Activated naive CD8-positive, alpha-beta T cell treated with anti-CD3 and anti-CD28 coated beads, Interleukin-2, amount 10 ng/mL, durations not matched to agents 7 days and 5 days (primary cell): ENCODE data around the gene TRIM17. TPM values are rescaled to one million over a fixed set of nuclear protein-coding genes. Genes with fewer than 3 reads are reported as not detected.

Source experiments
- ATAC-seq: fragments of 150-1000 bp; cut with Tn5 transposase; one replicate; pipeline ENCODE4 v1.10.0; 2021; ENCODE audit warnings: low read depth, moderate library complexity
- POLR2A ChIA-PET: fragments of 350-600 bp; sonication (Branson Sonifier 250); formaldehyde crosslinking; loops from one replicate; lab custom pipeline; 2021; ENCODE audit warnings: antibody characterized with exemption; lab: Charles Lee
- DNase-seq: peaks from one replicate; pipeline ENCODE4 v3.0.0; 2021
- H3K27ac Mint-ChIP-seq: one replicate; pipeline ENCODE4 v1.8.0; 2022; ENCODE audit warnings: mild to moderate bottlenecking, mixed read lengths
- H3K27me3 Mint-ChIP-seq: one replicate; pipeline ENCODE4 v1.8.0; 2022; ENCODE audit warnings: mild to moderate bottlenecking, moderate library complexity, mixed read lengths
- H3K36me3 Mint-ChIP-seq: one replicate; pipeline ENCODE4 v1.8.0; 2021; ENCODE audit warnings: mild to moderate bottlenecking, mixed read lengths
- H3K4me1 Mint-ChIP-seq: one replicate; pipeline ENCODE4 v1.8.0; 2021; ENCODE audit warnings: mixed read lengths
- H3K4me3 Mint-ChIP-seq: one replicate; pipeline ENCODE4 v1.8.0; 2022; ENCODE audit warnings: mild to moderate bottlenecking, moderate library complexity, mixed read lengths
- H3K9me3 Mint-ChIP-seq: one replicate; pipeline ENCODE4 v1.8.0; 2021; ENCODE audit warnings: mixed read lengths
- total RNA-seq, 2 experiments: library from RNA; stranded (reverse); gene quantifications; one replicate each; pipeline ENCODE4 v1.2.3, GENCODE V29; 2021

The TRIM17 gene
- total RNA-seq, 2 experiments from 2014 or later, result 3.4 to 4.3 TPM

DNA sequence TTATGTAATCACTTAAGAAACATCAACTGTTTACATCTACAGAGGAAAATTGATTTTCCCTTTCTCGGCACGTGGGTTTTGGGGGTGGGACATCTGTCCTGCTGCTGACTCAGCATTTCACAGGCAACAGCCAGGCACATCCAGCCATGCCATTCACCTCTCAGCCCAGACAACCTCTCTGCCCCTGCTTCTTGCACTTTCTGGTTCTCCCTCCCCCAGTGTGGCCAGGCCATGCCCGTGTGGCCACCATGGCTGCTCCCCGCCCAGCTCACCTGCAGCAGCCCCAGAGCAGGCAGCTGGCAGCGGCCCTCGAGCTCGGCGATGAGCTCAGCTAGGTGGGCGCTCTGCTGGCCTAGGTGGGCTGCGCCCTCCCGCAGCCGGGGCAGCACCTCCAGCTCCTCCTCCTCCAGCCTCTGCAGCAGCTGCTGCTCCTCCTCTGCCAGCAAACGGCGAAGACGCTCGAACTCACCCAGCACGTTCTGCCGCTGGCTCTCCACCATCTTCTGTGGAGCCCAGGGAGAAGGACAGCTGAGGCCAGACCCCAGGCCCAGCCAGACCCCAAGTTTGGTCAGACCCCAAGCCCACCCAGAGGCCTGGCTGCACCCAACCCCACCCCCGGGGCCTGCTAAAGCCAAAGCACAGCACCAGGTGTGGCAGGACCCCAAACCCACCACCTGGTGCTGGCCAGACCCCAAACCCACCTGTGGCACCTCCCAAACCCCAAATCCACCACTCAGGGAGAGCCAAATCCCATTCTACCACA, 15.8 kb downstream of the TRIM17 start:
- Mint-ChIP-seq H3K27ac (peak overlapping the region; percentile 44), H3K27me3 (no peaks in the 10 kb centered on the region), H3K9me3 (no peaks in the 10 kb centered on the region), H3K4me3 (no peak overlapping the region), H3K36me3 (peaks cover 32% of the 10 kb centered on the region), H3K4me1 (peaks cover 50% of the 10 kb centered on the region)
- DNase-seq (no peak), ATAC-seq (no peak)
- POLR2A ChIA-PET, result no interaction called here

- no peaks in the 10 kb centered on the region for H3K9me3 Mint-ChIP-seq
- H3K27ac Mint-ChIP-seq, result no peak overlapping the region
- ATAC-seq (no peak), DNase-seq (peak; percentile 26)
- H3K27me3 Mint-ChIP-seq, result no peaks in the 10 kb centered on the region
- H3K4me3 Mint-ChIP-seq, result no peak overlapping the region
- peaks cover 49% of the 10 kb centered on the region for H3K4me1 Mint-ChIP-seq
- peaks cover 30% of the 10 kb centered on the region for H3K36me3 Mint-ChIP-seq
- POLR2A ChIA-PET, result no interaction called here
These were observed 16.4 kb downstream of the TRIM17 start for GRCh38 chr1:228400237-228400651.

DNA sequence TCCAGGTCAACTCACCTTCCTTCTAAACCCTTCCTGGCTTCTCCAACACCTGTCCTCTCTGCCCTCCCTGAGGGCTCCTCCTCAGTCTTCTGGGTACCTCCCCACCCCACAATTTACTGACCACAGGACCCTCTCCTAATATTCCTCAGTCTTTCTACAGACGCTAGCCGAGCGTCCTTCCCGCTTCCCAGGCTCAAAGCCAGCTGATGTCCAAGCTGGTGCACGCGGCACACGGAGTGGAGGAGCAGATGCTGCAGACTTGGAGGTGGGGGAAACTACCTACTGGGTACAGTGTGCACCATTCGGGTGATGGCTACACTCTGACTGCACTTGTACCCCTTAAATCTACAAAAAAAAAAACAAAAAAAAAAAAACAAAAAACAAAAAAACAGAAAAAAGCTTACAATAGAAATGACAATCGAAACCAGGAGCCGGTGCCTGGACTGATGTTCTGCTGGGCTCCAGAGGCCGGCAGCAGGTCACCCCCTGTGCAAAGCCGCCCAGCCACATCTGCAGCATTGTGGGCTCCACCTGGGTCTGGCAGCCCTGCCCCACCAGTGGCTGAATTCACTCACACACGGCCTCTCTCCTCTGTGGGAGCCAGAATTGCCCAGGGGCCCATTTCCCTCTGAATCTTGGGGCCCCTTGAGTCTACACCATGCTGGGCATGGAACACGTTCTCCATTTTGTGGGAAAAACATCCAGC, 17.0 kb downstream of the TRIM17 start:
- Mint-ChIP-seq H3K27ac (peak overlapping the region; percentile 21), H3K9me3 (no peaks in the 10 kb centered on the region), H3K4me1 (peaks cover 44% of the 10 kb centered on the region), H3K27me3 (no peaks in the 10 kb centered on the region), H3K4me3 (no peak overlapping the region), H3K36me3 (peaks cover 27% of the 10 kb centered on the region)
- DNase-seq (peak; percentile 17), ATAC-seq (no peak)
- POLR2A ChIA-PET, result no interaction called here

DNA sequence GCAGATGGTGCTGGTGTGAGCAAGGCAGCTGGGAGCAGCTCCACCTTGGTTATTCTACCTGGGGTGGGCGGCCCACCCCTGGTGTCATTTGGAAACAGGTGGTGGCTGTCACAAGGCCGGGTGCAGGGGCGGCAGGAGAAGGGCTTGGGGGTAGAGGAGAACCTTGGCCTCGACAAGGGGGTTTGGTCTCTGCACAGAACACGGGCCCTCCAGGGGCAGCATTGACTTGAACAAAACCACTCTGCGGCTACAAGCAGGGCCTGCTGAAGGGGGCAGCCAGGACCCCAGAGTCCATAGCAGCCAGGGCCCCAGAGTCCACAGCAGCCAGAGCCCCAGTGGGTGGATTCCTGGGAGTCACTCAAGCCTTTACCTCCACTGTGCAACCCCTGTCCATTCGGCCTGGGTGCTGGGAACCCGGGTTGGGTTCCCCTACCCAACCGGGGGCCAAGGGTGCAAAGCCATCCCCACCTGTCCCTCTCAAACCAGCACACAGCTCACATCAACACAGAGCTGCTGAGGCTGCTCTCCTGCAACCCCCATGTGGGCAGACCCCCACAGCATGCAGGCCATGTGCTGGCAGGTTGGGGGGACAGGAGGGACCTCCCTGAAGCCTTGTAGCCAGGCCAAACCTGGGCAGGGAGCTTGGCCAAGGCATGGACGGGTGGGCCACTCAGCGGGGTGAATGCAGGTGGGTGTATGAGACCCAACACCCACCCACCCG, 17.8 kb downstream of the TRIM17 start:
- POLR2A ChIA-PET, result interaction anchor here (0.7 kb wide), 1 partner anchor 8 kb away, joined by 3 read pairs; the partner anchor contains the start of gene TRIM11
- H3K4me1 Mint-ChIP-seq, result peaks cover 36% of the 10 kb centered on the region
- no peak overlapping the region for H3K27ac Mint-ChIP-seq
- H3K36me3 Mint-ChIP-seq, result peaks cover 27% of the 10 kb centered on the region
- no peaks in the 10 kb centered on the region for H3K27me3 Mint-ChIP-seq
- H3K4me3 Mint-ChIP-seq, result no peak overlapping the region
- ATAC-seq (no peak), DNase-seq (no peak)
- no peaks in the 10 kb centered on the region for H3K9me3 Mint-ChIP-seq

- H3K27ac Mint-ChIP-seq, result peak overlapping the region; percentile 56
- POLR2A ChIA-PET, result interaction anchor here (0.7 kb wide), 1 partner anchor 9 kb away, joined by 3 read pairs; the partner anchor contains the start of gene TRIM11
- no peaks in the 10 kb centered on the region for H3K9me3 Mint-ChIP-seq
- ATAC-seq (no peak), DNase-seq (no peak)
- H3K36me3 Mint-ChIP-seq, result peaks cover 25% of the 10 kb centered on the region
- no peaks in the 10 kb centered on the region for H3K27me3 Mint-ChIP-seq
- peaks cover 27% of the 10 kb centered on the region for H3K4me1 Mint-ChIP-seq
- no peak overlapping the region for H3K4me3 Mint-ChIP-seq
These were observed 18.7 kb downstream of the TRIM17 start for GRCh38 chr1:228397966-228398365.

- no peak for ATAC-seq
- peaks cover 18% of the 10 kb centered on the region for H3K4me1 Mint-ChIP-seq
- no peaks in the 10 kb centered on the region for H3K27me3 Mint-ChIP-seq
- H3K36me3 Mint-ChIP-seq, result peaks cover 21% of the 10 kb centered on the region
- no peaks in the 10 kb centered on the region for H3K9me3 Mint-ChIP-seq
- POLR2A ChIA-PET, result interaction anchor here (1.2 kb wide), 1 partner anchor 9 kb away, joined by 3 read pairs; no protein-coding TSS in a partner anchor
- H3K27ac Mint-ChIP-seq, result peak overlapping the region; percentile 5
- no peak overlapping the region for H3K4me3 Mint-ChIP-seq
- DNase-seq, result peak; percentile 31
These were observed 19.6 kb downstream of the TRIM17 start for GRCh38 chr1:228396770-228397662.

DNA sequence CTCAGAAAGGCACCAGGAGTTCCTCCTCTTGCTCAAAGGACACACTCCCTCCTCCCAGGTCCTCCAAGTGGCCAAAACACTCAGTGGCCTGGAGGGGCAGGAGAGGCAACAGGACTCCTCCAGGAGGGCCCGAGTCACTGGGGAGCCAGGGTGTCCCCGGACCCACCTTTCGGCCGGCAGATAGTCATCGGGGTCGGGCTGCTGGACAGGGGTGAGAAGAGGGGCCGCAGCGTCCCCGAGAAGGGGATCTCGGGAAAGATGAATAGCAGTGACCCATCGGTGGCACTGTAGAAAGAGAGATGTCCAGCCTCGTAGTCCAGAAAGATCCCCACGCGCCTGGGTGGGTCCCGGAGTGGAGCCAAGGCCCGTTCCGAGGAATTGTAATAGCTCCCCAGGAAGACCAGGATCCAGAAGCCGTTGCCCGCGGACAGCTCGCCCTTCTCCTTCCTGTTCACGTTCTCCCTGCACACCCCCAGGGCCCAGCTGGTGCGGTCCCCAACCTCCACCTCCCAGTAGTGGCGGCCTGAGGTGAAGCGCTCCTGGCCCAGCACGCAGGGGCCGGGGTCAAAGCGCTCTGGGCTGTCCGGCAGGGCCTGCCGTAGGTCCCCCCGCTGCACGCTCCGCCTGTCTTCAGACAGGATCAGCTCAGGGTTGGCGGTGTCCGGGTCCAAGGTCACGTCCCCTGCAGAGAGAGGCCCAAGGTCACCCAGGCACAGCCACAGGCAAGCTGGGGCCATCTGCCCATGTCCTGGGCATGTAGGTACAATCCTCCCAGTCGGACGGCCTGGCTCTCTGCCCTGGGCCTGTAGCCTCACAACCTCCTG, 21.9 kb downstream of the TRIM17 start:
- POLR2A ChIA-PET, result interaction anchor here (0.8 kb wide), 1 partner anchor 12 kb away, joined by 9 read pairs; the partner anchor contains the start of gene TRIM11
- H3K4me3 Mint-ChIP-seq, result no peak overlapping the region
- H3K36me3 Mint-ChIP-seq, result peaks cover 14% of the 10 kb centered on the region
- peak; percentile 28 for DNase-seq
- no peaks in the 10 kb centered on the region for H3K9me3 Mint-ChIP-seq
- no peak for ATAC-seq
- peaks cover 14% of the 10 kb centered on the region for H3K4me1 Mint-ChIP-seq
- H3K27me3 Mint-ChIP-seq, result no peaks in the 10 kb centered on the region
- H3K27ac Mint-ChIP-seq, result no peak overlapping the region

- Mint-ChIP-seq H3K36me3 (peaks cover 14% of the 10 kb centered on the region), H3K4me1 (peaks cover 11% of the 10 kb centered on the region), H3K27me3 (no peaks in the 10 kb centered on the region), H3K4me3 (no peak overlapping the region), H3K27ac (no peak overlapping the region), H3K9me3 (no peaks in the 10 kb centered on the region)
- peak; percentile 21 for DNase-seq
- ATAC-seq, result no peak
- POLR2A ChIA-PET, result no interaction called here
These were observed 22.7 kb downstream of the TRIM17 start for GRCh38 chr1:228393811-228394570.

DNA sequence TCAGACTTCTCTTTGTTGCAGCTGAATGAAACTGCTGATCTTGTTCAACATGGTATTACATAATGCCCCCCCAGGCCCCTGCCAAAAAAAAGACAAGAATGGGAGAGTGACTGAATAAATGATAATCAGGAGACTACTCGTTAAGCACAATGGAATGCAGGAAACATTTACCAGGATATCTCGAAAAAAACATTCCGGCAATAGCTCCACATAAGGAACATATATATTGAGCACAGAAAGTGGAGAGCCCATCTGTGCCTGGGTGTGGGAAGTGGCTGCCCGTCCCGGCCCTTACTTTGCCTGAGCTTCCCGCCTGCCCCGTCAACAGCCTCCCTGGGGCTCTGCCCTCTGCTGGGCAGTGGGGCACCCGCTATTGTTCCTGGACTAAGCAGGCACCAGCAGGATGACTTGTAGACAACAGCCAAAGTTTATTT, 23.4 kb downstream of the TRIM17 start:
- DNase-seq (peak; percentile 19), ATAC-seq (no peak)
- POLR2A ChIA-PET, result interaction anchor here (1.1 to 1.7 kb wide), 2 partner anchors 10 to 12 kb away, joined by 3 to 7 read pairs; no protein-coding TSS in a partner anchor
- H3K27me3 Mint-ChIP-seq, result no peaks in the 10 kb centered on the region
- H3K36me3 Mint-ChIP-seq, result peaks cover 14% of the 10 kb centered on the region
- no peak overlapping the region for H3K27ac Mint-ChIP-seq
- H3K9me3 Mint-ChIP-seq, result no peaks in the 10 kb centered on the region
- H3K4me3 Mint-ChIP-seq, result no peak overlapping the region
- peaks cover 9% of the 10 kb centered on the region for H3K4me1 Mint-ChIP-seq

DNA sequence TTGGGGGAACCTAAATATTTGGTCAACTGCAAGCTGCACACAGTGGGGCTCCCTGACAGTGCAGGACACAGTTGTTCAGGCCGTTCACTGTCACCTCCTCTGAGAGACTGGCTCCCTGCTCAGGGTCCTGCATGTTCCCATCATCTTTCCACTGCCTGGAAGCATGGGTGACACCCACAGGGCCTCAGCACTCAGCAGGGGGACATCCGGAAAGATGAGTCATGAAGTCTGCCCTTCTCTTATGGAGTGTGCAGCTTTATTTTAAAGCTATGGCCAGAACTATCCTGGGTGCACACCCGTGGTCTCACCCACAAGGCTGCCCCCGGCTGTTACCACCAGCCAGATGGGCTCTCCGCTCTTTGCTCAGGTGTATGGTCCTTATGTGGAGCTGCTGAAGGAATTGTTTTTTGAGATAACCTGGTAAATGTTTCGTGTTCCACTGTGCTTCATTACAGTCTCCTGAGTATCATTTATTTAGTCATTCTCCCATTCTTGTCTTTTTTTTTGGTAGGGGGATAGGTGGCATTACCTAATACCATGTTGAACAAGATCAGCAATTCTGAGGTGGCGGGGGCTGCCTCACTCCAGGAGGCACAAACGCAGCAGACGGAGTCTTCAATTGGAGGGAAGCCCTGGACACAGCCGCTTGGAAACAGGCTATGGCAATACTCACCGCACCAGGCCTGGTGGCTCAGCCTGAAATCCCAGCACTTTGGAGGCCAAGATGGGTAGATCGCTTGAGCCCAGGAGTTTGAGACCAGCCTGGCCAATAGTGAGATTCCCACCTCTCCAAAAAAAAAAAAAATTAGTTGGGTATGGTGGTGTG, 24.3 kb downstream of the TRIM17 start:
- Mint-ChIP-seq H3K27me3 (no peaks in the 10 kb centered on the region), H3K36me3 (peaks cover 6% of the 10 kb centered on the region), H3K9me3 (no peaks in the 10 kb centered on the region), H3K4me1 (no peaks in the 10 kb centered on the region), H3K4me3 (no peak overlapping the region), H3K27ac (no peak overlapping the region)
- POLR2A ChIA-PET, result interaction anchor here (1.1 to 1.7 kb wide), 3 partner anchors 11 to 96 kb away, joined by 3 to 7 read pairs (median 3); no protein-coding TSS in a partner anchor
- DNase-seq (peak; percentile 22), ATAC-seq (no peak)
